Left ventricle myocardium inferior (tissue), 1 donor: ENCODE results near the gene AFDN. TPM values are rescaled to one million over a fixed set of nuclear protein-coding genes. Genes with fewer than 3 reads are reported as not detected.

Experiments used
- DNase-seq: peaks from one replicate; pipeline ENCODE4 v3.0.0-alpha.2; 2020
- H3K27ac ChIP-seq: fragments of 200-600 bp; replicated peaks from 2 replicates; pipeline ENCODE4 v1.8.0; 2021
- H3K27me3 ChIP-seq: fragments of 200-600 bp; 2 replicates; pipeline ENCODE4 v1.8.0; 2021; ENCODE audit warnings: low read depth
- H3K36me3 ChIP-seq: fragments of 200-600 bp; 2 replicates; pipeline ENCODE4 v1.8.0; 2021
- H3K4me1 ChIP-seq: fragments of 200-600 bp; 2 replicates; pipeline ENCODE4 v1.8.0; 2021
- H3K4me3 ChIP-seq: fragments of 200-600 bp; 2 replicates; pipeline ENCODE4 v1.8.0; 2021; ENCODE audit warnings: mild to moderate bottlenecking, moderate library complexity
- H3K9me3 ChIP-seq: fragments of 200-600 bp; replicated peaks from 2 replicates; pipeline ENCODE4 v1.8.0; 2021
- intact Hi-C: fragments of 100-400 bp; cut with micrococcal nuclease; formaldehyde crosslinking; loops from one replicate; pipeline ENCODE4 v1.11.0; 2022
- total RNA-seq: library from RNA; stranded (reverse); fragmentation: NEBNext Ultra II Directional; extraction: Animal tissue kit (Norgen Biotek cat#: 25700); gene quantifications from one replicate; pipeline ENCODE4 v1.2.1, GENCODE V29; 2021
- TF ChIP-seq, protein P1 (sequence below): fragments of 200-600 bp; IDR thresholded peaks from 2 replicates; pipeline ENCODE4 v1.8.0; 2021; ENCODE audit warnings: antibody characterized with exemption, mild to moderate bottlenecking, borderline replicate concordance
- donor health status: DM: no; HTN: yes; CAD: no; lungs with severe emphysema.

AFDN gene
- total RNA-seq, 1 donor from 2014 or later = 54.9 TPM

DNA sequence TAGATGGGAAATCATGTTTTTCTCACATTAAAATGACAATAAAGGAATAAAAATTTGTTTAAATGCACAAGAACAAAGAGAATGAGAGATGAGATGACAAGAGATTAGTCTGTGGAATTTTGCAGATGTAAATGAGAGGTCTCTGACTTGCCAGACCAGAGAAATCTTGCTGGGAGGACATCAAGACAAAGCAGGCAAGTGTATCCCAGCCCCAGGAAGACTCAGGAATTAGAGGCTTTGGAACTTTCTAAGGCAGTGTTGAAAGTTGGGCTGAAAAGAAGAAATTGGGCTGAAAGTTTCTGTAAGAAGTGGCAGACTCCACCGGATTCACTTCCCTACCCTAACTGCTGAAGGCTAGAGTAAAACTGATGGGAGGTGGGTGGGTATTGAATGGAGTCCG lies 54.6 kb downstream of the AFDN start:
- Histone ChIP-seq H3K36me3 (peaks cover 50% of the 10 kb centered on the region), H3K4me1 (peaks cover 35% of the 10 kb centered on the region), H3K27ac (no peak overlapping the region), H3K9me3 (no peaks in the 10 kb centered on the region), H3K4me3 (no peak overlapping the region), H3K27me3 (no peaks in the 10 kb centered on the region)
- intact Hi-C loops = no loop called here
- TF ChIP-seq, protein P1, sequence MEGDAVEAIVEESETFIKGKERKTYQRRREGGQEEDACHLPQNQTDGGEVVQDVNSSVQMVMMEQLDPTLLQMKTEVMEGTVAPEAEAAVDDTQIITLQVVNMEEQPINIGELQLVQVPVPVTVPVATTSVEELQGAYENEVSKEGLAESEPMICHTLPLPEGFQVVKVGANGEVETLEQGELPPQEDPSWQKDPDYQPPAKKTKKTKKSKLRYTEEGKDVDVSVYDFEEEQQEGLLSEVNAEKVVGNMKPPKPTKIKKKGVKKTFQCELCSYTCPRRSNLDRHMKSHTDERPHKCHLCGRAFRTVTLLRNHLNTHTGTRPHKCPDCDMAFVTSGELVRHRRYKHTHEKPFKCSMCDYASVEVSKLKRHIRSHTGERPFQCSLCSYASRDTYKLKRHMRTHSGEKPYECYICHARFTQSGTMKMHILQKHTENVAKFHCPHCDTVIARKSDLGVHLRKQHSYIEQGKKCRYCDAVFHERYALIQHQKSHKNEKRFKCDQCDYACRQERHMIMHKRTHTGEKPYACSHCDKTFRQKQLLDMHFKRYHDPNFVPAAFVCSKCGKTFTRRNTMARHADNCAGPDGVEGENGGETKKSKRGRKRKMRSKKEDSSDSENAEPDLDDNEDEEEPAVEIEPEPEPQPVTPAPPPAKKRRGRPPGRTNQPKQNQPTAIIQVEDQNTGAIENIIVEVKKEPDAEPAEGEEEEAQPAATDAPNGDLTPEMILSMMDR = no peak
- DNase-seq = no peak

DNA sequence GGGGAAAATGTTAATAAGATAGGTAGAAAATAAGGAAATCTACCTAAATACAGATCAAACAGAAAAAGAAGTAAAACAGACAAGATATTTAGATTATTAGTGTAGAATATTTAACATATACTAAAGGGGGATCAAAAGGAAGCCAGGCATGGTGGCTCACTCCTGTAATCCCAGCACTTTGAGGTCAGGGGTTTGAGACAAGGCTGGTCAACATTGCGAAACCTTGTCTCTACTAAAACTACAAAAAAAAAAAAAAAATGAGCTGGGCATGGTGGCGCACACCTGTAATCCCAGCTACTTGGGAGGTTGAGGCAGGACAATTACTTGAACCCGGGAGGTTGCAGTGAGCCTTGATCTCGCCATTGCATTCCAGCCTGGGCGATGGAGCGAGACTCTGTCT lies 55.5 kb downstream of the AFDN start:
- Histone ChIP-seq H3K27me3 (no peaks in the 10 kb centered on the region), H3K9me3 (no peaks in the 10 kb centered on the region), H3K36me3 (peaks cover 42% of the 10 kb centered on the region), H3K4me3 (no peak overlapping the region), H3K27ac (no peak overlapping the region), H3K4me1 (peaks cover 35% of the 10 kb centered on the region)
- TF ChIP-seq, protein P1 = no peak
- intact Hi-C loops = no loop called here
- no peak for DNase-seq

GRCh38 chr6:167888098-167888497 lies 61.4 kb downstream of the AFDN start:
- intact Hi-C loops = no loop called here
- no peak overlapping the region for H3K27ac ChIP-seq
- no peaks in the 10 kb centered on the region for H3K9me3 ChIP-seq
- no peak overlapping the region for H3K4me3 ChIP-seq
- H3K4me1 ChIP-seq = peaks cover 17% of the 10 kb centered on the region
- no peak for DNase-seq
- H3K36me3 ChIP-seq = peaks cover 38% of the 10 kb centered on the region
- TF ChIP-seq, protein P1 = no peak
- H3K27me3 ChIP-seq = no peaks in the 10 kb centered on the region

DNA sequence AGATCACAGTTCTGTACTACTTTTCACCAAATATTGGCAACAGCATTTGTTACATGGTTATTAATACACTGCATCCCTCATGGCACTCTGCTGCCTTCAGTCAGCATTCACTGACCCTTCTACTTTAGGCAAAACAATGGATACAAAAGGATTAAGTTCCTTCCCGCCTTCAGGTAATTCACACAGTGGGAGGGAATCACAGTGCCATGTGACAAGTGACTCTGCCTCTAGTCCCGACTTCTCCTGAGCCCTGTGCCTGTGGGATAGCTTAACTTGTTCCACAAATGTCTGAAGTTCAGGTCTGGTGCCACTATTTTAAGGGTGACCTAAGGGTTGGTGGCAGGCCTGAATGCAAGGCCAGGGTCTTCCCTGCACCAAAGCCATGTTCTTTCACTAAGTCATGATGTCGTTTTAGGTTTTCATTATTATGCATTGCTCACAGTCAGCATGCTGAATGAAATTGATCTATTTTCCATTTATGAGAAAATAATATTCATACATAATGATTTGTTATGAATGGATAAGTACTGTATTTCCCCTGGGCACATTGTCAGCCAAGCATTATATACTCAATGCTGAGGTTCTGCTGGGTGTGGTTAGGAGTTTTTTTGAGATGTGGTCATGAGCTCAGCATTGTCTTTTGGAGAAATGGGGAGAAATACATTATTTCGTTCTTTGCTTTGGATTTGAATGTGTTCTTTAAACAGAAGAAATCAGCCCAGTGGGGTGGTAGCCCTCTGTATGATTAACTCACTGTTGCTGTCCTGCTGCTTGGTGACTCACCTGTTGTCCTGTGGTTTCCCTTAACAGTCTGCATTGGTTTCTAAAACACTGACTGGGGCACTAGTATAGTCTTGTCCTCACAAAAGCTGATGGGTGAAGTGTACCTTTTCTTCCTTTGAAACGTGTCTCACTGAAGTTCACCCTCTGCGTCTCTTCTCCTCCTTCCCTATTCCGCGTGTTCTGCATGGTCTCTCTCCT lies 66.4 kb downstream of the AFDN start:
- Histone ChIP-seq H3K36me3 (peaks cover 35% of the 10 kb centered on the region), H3K27ac (no peak overlapping the region), H3K27me3 (no peaks in the 10 kb centered on the region), H3K4me3 (no peak overlapping the region), H3K9me3 (no peaks in the 10 kb centered on the region), H3K4me1 (no peaks in the 10 kb centered on the region)
- TF ChIP-seq, protein P1 = no peak
- no peak for DNase-seq
- intact Hi-C loops = no loop called here

GRCh38 chr6:167894965-167895364 lies 68.3 kb downstream of the AFDN start:
- Histone ChIP-seq H3K27ac (no peak overlapping the region), H3K4me3 (no peak overlapping the region), H3K36me3 (peaks cover 27% of the 10 kb centered on the region), H3K4me1 (no peaks in the 10 kb centered on the region), H3K27me3 (no peaks in the 10 kb centered on the region), H3K9me3 (no peaks in the 10 kb centered on the region)
- no peak for DNase-seq
- TF ChIP-seq, protein P1 = no peak
- intact Hi-C loops = no loop called here
